HUES6 (cell line): ENCODE measurements around the gene SLC25A23.
"Not testable (repeated sequence)": the region's sequence is repeated elsewhere in the genome, so short reads cannot be mapped to it uniquely, and the experiment has no call there.

Source experiments
- H3K27ac ChIP-seq: 2 replicates; pipeline ENCODE4 v1.7.0; 2013; ENCODE audit warnings: low read depth, mild to moderate bottlenecking, low read length, inconsistent platforms
- H3K27me3 ChIP-seq: 2 replicates; pipeline ENCODE4 v1.6.1; 2013; ENCODE audit warnings: low read length; ENCODE audit not compliant: control insufficient read depth, insufficient read depth
- H3K36me3 ChIP-seq: 2 replicates; pipeline ENCODE4 v1.6.1; 2013; ENCODE audit warnings: low read length; ENCODE audit not compliant: control insufficient read depth, insufficient read depth
- H3K4me1 ChIP-seq: 2 replicates; pipeline ENCODE4 v1.6.1; 2013; ENCODE audit warnings: low read length; ENCODE audit not compliant: control insufficient read depth, insufficient read depth
- H3K4me3 ChIP-seq: 2 replicates; pipeline ENCODE4 v1.5.1; 2013; ENCODE audit warnings: low read depth, low read length
- H3K9ac ChIP-seq: one replicate; pipeline ENCODE4 v1.6.1; 2013; ENCODE audit warnings: mild to moderate bottlenecking, low read length
- H3K9me3 ChIP-seq: 2 replicates; pipeline ENCODE4 v1.6.1; 2013; ENCODE audit warnings: low read depth, low read length; ENCODE audit not compliant: control insufficient read depth, insufficient read depth

Gene SLC25A23

DNA sequence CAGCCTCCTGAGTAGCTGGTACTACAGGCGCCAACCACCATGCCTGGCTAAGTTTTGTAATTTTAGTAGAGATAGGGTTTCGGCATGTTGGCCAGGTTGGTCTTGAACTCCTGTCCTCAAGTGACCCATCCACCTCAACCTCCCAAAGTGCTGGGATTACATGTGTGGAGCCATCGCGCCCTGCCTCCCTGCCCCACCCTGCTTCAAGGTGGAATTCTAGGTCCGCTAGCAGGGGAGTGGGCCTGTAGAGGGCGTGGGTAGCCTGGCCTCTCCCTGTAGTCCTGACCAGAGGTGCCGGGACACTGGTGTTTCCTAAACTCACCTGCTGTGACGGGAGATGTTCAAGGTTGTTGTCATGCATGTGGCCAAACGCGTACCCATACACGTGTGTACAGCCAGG, 26.4 kb downstream of the SLC25A23 start:
- H3K9me3 ChIP-seq, result no peaks in the 10 kb centered on the region
- H3K4me3 ChIP-seq, result no peak overlapping the region
- no peak overlapping the region for H3K27ac ChIP-seq
- no peak overlapping the region for H3K9ac ChIP-seq
- H3K27me3 ChIP-seq, result peaks cover 11% of the 10 kb centered on the region
- no peaks in the 10 kb centered on the region for H3K36me3 ChIP-seq
- H3K4me1 ChIP-seq, result no peaks in the 10 kb centered on the region

DNA sequence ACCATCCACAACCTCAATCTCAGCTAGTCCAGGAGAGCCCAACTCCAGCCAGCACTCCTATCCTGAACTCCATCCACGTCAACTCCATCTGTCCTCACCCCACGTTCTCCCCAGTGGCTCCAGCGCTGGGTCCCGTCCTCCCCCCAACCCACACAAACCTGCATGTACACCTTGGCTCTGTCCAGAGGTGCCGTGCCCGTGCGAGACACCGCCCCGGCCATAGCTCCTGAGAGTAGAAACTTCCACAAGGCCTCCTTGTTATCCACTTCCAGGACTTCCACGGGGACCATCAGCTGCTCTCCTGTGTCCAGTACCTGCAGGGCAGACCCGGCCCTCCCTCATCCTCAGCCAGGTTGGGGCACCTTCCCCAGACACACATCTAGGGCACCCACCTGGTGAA, 27.7 kb downstream of the SLC25A23 start:
- H3K4me1 ChIP-seq, result no peaks in the 10 kb centered on the region
- H3K27me3 ChIP-seq, result peaks cover 11% of the 10 kb centered on the region
- H3K27ac ChIP-seq, result no peak overlapping the region
- H3K4me3 ChIP-seq, result no peak overlapping the region
- no peaks in the 10 kb centered on the region for H3K9me3 ChIP-seq
- no peak overlapping the region for H3K9ac ChIP-seq
- no peaks in the 10 kb centered on the region for H3K36me3 ChIP-seq

DNA sequence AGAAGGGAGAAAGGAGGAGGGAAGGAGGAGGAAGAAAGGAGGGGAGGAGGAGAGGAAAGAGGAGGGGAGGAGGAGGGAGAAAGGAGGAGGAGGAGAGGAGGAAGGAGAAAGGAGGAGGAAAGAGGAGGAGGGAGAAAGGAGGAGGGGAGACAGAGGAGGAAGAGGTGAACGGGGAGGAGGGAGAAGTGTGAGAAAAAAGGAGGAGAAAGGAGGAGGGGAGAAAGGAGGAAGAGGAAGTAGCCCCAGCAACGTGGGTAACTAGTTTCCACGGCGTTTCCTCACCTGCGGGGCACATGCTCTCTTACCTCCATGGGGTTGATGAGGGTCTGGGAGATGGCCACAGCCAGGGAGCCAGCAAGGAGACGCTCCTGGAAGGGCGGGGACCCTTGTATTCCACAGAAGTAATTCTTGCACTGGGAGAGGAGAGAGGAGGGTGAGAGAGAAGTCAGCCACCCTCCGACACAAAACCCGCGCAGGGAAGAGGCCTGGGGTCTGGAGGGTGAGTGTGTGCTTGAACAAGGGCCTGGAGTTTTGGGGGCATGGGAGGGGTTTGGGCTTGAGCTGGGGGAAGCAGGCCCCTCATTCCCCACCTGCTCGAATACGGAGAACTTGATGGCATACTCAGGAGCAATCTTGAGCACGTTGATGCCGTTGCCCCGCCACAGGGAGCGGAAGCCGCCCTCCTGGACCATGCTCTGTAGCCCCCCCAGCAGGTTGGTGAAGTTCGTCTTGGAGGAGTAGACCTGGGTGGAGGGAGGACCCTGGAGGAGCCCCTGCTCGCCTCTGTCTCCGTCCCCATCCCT, 30.0 kb downstream of the SLC25A23 start:
- H3K27ac ChIP-seq, result no peak overlapping the region
- H3K27me3 ChIP-seq, result peaks cover 11% of the 10 kb centered on the region
- peaks cover 4% of the 10 kb centered on the region; the same call in 1 of the 2 replicates for H3K9me3 ChIP-seq
- H3K4me1 ChIP-seq, result no peaks in the 10 kb centered on the region
- no peak overlapping the region for H3K4me3 ChIP-seq
- no peak overlapping the region for H3K9ac ChIP-seq
- no peaks in the 10 kb centered on the region for H3K36me3 ChIP-seq

DNA sequence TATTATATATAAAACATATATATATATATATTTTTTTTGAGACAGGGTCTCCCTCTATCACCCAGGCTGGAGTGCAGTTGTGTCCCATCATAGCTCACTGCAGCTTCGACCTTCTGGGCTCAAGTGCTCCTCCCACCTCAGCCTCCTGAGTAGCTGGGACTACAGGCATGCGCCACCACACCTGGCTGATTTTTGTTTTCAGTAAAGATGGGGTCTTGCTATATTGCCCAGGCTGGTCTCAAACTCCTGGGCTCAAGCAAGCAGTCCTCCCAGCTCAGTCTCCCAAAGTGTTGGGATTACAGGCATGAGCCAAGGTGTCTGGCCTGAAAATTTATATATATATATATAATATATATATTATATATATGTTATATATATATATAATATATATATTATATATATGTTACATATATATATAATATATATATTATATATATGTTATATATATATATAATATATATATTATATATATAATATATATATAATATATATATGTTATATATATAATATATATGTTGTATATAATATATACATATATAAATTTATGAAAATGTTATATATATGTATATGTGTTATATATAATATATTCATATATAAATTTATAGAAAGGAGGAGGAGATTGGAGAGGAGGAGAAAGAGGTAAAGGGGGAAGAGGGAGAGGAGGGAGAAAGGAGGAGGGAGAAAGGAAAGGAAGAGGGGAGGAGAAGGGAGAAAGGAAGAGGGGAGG, 30.7 kb downstream of the SLC25A23 start:
- not testable (repeated sequence) for H3K4me3 ChIP-seq, H3K9ac ChIP-seq, H3K4me1 ChIP-seq, H3K9me3 ChIP-seq, H3K27ac ChIP-seq, H3K36me3 ChIP-seq
- H3K27me3 ChIP-seq, result peaks cover 11% of the 10 kb centered on the region

DNA sequence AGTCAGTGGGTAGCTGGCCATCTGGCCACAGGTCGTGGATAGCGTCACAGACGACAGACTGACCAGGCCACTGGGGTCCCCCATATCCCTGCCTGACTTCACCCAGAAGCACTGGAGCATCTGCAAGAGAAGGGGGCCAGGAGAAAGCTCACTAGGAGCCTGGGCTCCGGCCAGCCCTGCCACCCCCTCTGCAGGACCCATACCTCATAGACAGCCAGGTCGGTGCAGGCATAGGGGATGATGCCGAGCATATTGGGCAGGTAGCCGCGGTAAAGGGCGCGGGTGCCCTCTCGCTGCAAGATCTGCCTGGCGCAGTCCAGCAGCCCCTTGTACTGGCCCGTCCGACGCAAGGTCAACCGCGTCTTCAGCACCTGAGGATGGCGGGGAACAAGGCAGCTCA, 32.5 kb downstream of the SLC25A23 start:
- 0 out of 2 replicates have a peak, but pooled peaks cover 4% of the 10 kb centered on the region for H3K4me1 ChIP-seq
- H3K9me3 ChIP-seq, result peaks cover 4% of the 10 kb centered on the region; the same call in 1 of the 2 replicates
- H3K27me3 ChIP-seq, result peaks cover 11% of the 10 kb centered on the region
- H3K9ac ChIP-seq, result no peak overlapping the region
- no peak overlapping the region for H3K4me3 ChIP-seq
- peaks cover 11% of the 10 kb centered on the region for H3K36me3 ChIP-seq
- H3K27ac ChIP-seq, result no peak overlapping the region

DNA sequence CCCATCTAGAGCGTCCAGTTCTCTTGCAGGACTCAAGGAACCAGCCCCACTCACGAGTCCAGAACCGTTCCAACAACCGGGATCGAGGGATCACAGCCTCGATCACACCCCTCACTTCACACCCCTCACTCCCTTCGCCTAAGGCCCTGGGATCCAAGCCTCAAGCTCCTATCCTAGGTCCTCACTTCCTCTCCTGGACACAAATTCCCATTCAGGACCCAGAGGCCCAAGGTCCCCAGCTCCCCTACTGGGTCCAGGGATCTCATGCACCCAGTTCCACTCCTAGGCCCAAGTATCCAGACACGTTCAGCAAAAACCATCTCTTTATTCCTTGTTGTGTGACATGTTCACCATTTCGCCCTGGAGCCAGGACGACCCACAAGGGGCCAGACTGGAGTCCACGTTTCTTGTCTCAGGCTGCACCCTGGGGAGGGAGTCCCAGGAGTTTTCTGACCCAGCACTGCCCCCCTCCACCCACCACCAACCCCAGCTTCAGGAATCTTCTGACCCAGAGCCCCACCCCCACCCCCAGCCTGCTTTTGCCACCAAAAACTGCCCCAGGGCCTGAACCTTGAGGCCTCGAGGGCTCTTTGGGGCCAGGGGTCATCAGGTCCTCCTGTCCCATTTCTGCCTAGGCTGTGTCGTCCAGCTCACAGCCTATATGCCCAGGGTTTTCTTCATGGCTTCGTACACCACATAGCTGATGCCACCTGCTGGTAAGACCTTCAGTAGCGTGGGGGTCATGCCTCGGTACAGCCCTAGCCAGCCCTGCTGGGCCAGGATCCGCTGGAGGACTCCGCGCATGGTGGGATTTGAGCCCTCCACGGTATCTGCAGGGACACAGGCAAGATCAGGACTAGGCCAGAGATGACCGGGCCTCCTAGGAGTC, 33.6 kb downstream of the SLC25A23 start:
- Histone ChIP-seq H3K36me3 (peaks cover 23% of the 10 kb centered on the region), H3K27me3 (peaks cover 11% of the 10 kb centered on the region), H3K9me3 (peaks cover 4% of the 10 kb centered on the region; the same call in 1 of the 2 replicates), H3K27ac (no peak overlapping the region), H3K4me1 (0 out of 2 replicates have a peak, but pooled peaks cover 4% of the 10 kb centered on the region), H3K9ac (no peak overlapping the region), H3K4me3 (0 out of 2 replicates have a peak overlapping the region, but pooled peaks have one; percentile 1)

DNA sequence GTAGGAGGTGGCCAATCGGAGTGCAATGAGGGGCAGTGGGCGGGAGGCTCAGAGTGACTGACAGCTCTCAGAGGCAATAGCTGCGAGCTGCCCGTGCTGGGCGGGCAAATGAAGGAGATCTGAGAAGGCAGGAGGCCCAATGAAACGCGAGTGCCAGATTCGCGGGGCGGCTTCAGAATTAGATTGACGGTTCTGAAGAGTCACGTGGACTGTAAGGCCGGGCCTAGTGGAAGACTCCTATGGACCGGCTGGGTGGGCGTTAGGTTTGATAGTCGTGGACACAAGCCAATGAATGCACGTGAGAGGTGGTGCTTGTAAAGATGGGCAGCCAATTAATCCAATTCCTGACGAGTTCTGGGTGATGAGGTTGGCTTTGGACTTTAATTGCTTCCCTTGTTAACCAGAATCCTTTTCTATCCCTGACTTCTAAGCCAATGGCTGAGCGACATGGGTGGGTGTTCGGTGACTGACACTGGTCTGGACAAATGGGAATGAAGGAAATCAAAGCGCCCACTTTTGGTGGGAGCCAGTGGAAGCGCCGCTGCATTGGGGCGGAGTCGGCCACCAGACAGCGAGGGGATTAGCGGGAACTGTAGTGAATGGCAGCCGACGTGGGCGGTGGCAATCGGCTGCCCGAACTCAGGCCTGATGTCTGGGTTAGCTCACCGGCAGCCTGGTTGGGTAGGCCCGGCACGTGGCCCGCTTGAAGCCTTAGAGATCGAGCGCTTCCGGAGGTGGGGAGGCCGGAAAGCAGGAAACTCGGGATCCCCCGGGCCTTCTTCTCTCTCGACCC, 34.5 kb downstream of the SLC25A23 start:
- Histone ChIP-seq H3K36me3 (peaks cover 31% of the 10 kb centered on the region), H3K9me3 (peaks cover 4% of the 10 kb centered on the region; the same call in 1 of the 2 replicates), H3K27ac (no peak overlapping the region), H3K4me1 (0 out of 2 replicates have a peak, but pooled peaks cover 4% of the 10 kb centered on the region), H3K27me3 (peaks cover 10% of the 10 kb centered on the region), H3K9ac (no peak overlapping the region), H3K4me3 (no peak overlapping the region)

DNA sequence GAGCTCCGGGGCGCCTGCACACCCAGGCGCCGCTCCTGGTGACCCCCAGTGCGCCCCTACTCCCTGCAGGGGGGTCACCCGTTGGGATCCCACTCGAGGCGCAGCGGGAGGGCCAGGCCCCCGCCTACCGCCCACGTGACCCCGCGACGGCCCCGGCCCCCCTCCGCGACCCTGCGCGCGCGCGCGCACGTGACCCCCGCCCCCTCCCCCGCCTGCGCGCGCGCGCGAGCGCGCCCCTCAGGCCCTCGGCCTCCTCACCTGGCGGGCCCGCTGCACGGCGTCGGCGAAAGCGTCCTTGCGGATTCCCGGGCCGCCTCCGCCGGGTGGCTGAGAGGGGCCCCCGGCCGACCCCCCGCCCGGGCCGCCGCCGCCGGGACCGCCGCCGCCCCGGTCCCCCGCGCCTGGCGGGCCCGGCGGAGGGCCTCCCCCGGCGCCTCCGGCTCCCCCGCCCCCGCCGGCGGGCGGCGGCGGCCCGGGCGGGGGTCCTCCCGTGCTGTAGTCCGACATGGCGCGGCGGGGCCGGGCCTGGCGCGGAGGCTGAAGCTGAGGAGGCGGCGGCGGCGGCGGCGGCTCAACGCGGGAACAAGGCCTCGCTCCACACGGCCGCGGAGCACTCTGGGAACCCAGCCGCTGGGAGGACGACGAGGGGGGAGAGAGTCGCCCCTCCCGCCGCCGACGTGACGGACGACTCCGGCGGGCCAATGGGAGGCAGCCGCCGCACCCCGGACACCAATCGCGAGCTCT, 35.2 kb downstream of the SLC25A23 start, which contains the start of gene KHSRP:
KHSRP (minus strand) TSS at position 617 of the 744 bp plus-strand sequence; CDS start at position 507, 110 bp downstream.
- peaks cover 4% of the 10 kb centered on the region; the same call in 1 of the 2 replicates for H3K9me3 ChIP-seq
- H3K27ac ChIP-seq, result peak within 1 kb of the TSS; percentile 85; the same call in 1 of the 2 replicates
- H3K27me3 ChIP-seq, result peaks cover 2% of the 10 kb centered on the region
- peak within 1 kb of the TSS; percentile 89 for H3K9ac ChIP-seq
- peaks cover 39% of the 10 kb centered on the region for H3K36me3 ChIP-seq
- peak within 1 kb of the TSS; percentile 89 for H3K4me3 ChIP-seq
- 0 out of 2 replicates have a peak, but pooled peaks cover 4% of the 10 kb centered on the region for H3K4me1 ChIP-seq

DNA sequence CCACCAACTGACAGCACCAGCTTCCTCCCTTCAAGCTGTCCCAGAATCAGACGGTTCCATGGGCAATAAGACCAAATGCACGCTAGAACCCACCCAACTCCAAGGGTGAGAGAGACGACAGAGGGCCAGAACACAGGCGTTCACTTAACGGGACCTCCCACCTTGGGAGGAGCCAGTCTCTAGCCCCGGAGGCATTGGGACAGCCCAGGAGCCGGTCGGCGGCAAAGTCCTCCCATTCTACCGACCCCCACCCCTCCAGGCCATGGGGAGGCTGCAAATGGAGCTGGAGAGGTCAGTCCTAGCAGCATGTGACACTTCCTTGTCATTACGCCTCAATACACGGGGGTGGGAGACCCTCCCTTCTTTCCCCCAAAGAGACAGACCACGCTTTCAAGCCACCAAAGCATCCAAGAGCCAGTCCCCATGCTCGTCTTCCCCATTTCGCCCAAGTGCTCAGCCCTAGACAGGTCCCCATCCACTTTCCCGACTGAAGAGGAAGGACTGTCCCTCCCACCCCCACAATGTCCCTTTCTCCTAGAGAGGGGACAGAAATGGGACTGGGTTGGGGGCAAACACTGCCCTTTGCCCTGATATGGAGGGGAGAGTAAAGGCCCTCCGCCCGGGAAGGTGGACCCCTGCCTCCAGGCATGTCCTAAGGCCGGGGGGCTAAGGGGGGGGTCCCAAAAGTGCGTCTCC, 35.9 kb downstream of the SLC25A23 start:
- Histone ChIP-seq H3K27ac (peak overlapping the region; percentile 85; the same call in 1 of the 2 replicates), H3K4me1 (0 out of 2 replicates have a peak, but pooled peaks cover 4% of the 10 kb centered on the region), H3K27me3 (no peaks in the 10 kb centered on the region), H3K36me3 (peaks cover 46% of the 10 kb centered on the region), H3K9ac (peak overlapping the region; percentile 89), H3K4me3 (peak overlapping the region; percentile 89), H3K9me3 (peaks cover 4% of the 10 kb centered on the region; the same call in 1 of the 2 replicates)
